RCC 7860 (cell line): ENCODE data around the gene TMEM106C.

Source experiments
- DNase-seq: peaks from one replicate; pipeline ENCODE4 v3.0.0-alpha.2; 2015; ENCODE audit warnings: low spot score
- FAIRE-seq: peaks from 2 replicates; lab custom pipeline; 2012; peaks lifted over from hg19 to GRCh38; lab: Jason Lieb, UNC

The TMEM106C gene

GRCh38 chr12:47979166-47979565 is 15.8 kb downstream of the TMEM106C start:
- DNase-seq: no peak
- FAIRE-seq: no peak

- no peak for DNase-seq
- no peak for FAIRE-seq
Observed at GRCh38 chr12:47979686-47980085, 16.3 kb downstream of the TMEM106C start.

- DNase-seq: no peak
- FAIRE-seq: no peak
Observed at GRCh38 chr12:47980197-47980596, 16.8 kb downstream of the TMEM106C start.

- no peak for FAIRE-seq
- DNase-seq: no peak
Observed at GRCh38 chr12:47980779-47981495, 17.5 kb downstream of the TMEM106C start.

GRCh38 chr12:47981496-47982260 is 18.3 kb downstream of the TMEM106C start:
- DNase-seq: no peak
- FAIRE-seq: no peak

- DNase-seq (no peak), FAIRE-seq (no peak)
Observed at GRCh38 chr12:47982311-47982710, 18.9 kb downstream of the TMEM106C start.

GRCh38 chr12:47982770-47983169 is 19.4 kb downstream of the TMEM106C start:
- FAIRE-seq: no peak
- DNase-seq: no peak

GRCh38 chr12:47983541-47984115 is 20.2 kb downstream of the TMEM106C start:
- FAIRE-seq (no peak), DNase-seq (no peak)

GRCh38 chr12:47984331-47984801 is 21.0 kb downstream of the TMEM106C start:
- FAIRE-seq (no peak), DNase-seq (no peak)

- no peak for FAIRE-seq
- DNase-seq: no peak
Observed at GRCh38 chr12:47985596-47986290, 22.3 kb downstream of the TMEM106C start.

GRCh38 chr12:47986291-47986660 is 22.9 kb downstream of the TMEM106C start:
- FAIRE-seq (no peak), DNase-seq (no peak)

- FAIRE-seq (no peak), DNase-seq (no peak)
Observed at GRCh38 chr12:47986832-47987231, 23.4 kb downstream of the TMEM106C start.

GRCh38 chr12:47987411-47988072 is 24.1 kb downstream of the TMEM106C start:
- DNase-seq (no peak), FAIRE-seq (no peak)

GRCh38 chr12:47988073-47989022 is 25.0 kb downstream of the TMEM106C start:
- FAIRE-seq: no peak

GRCh38 chr12:47989023-47989417 is 25.6 kb downstream of the TMEM106C start:
- DNase-seq: no peak
- FAIRE-seq: no peak

More at GRCh38 chr12:47988073-47989022, 25.0 kb downstream of the TMEM106C start:
- no peak for DNase-seq

GRCh38 chr12:47989666-47990065 is 26.3 kb downstream of the TMEM106C start:
- DNase-seq: no peak
- no peak for FAIRE-seq

GRCh38 chr12:47990351-47991105 is 27.1 kb downstream of the TMEM106C start:
- FAIRE-seq (no peak), DNase-seq (no peak)

- no peak for FAIRE-seq
Observed at GRCh38 chr12:47991106-47992061, 28.0 kb downstream of the TMEM106C start.

More at GRCh38 chr12:47991106-47992061, 28.0 kb downstream of the TMEM106C start:
- no peak for DNase-seq
